H1 (cell line): ENCODE results near the gene MSH2. TPM values are rescaled to one million over a fixed set of nuclear protein-coding genes. Genes with fewer than 3 reads are reported as not detected.

Experiments
- CBX8 ChIP-seq: fragments of 300-800, 300-1000 bp; sonication (generic); IDR thresholded peaks from 2 replicates; pipeline ENCODE4 v1.7.1; 2016; ENCODE audit warnings: low read depth, low read length, borderline replicate concordance
- RNF2 ChIP-seq: fragments of 200-900, 300-1000 bp; sonication (generic); IDR thresholded peaks from 2 replicates; pipeline ENCODE4 v1.7.1; 2016; ENCODE audit warnings: borderline replicate concordance, low read depth, mild to moderate bottlenecking, antibody characterized with exemption, low read length; ENCODE audit not compliant: poor library complexity, severe bottlenecking; ENCODE audit errors: missing control alignments
- polyA plus RNA-seq, 7 experiments: library from polyadenylated mRNA; depleted of rRNA in 3 of 7; stranded (reverse) in 5 of 7; unstranded in 2 of 7; fragments of >200 nt in 5 of 7; fragments of 200-250 nt in 2 of 7; gene quantifications; 1 replicate in 5 of 7; 2 replicates in 1 of 7; 4 replicates in 1 of 7; pipeline versions ENCODE4 v1.2.1 to v1.2.3, GENCODE V29; 2011 to 2013; ENCODE audit warnings: missing spikeins in 2 of 7, mixed read lengths in 2 of 7
- total RNA-seq: library from RNA; stranded (reverse); fragmentation: NEBNext Ultra II Directional; extraction: Animal tissue kit (Norgen Biotek cat#: 25700); gene quantifications from 2 replicates; pipeline ENCODE4 v1.2.1, GENCODE V29; 2021

The MSH2 gene
- total and polyA plus RNA-seq, 2 of the 8 experiments (the other 6 are each of a cell fraction or from before 2014, with no cell fraction given) = 64.1 to 228 TPM

GRCh38 chr2:47516360-47517104, 113.6 kb downstream of the MSH2 start (continued):
- TF ChIP-seq CBX8 = no peak
- TF ChIP-seq RNF2 = no peak
